ENCODE data around the gene ITGAE. TPM values are rescaled to one million over a fixed set of nuclear protein-coding genes. Genes with fewer than 3 reads are reported as not detected.

Gene ITGAE
- total and polyA plus RNA-seq, 2 donors from 2014 or later, result 16.5 to 46.3 TPM

DNA sequence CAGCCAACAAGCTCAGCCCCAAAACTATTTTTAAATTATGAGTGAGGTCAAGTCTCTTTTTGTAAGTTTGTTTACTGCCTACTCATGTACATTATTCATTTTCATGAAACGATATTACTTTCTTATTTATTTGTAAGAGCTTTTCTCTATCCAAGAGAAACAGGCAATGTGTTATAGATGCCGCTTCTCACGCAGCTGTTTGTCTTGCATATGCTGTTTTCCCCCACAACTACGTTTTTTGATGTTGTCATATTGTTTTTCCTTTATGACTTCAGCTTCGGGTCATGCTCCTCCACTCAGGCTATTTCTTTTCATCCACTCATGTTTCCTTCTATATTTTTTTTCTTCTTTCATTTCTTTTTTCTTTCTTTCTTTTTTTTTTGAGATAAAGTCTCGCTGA lies 20.0 kb downstream of the ITGAE start:
- no peak overlapping the region for H3K27ac ChIP-seq (ENCODE audit: low read depth in 2 of 2, low read length in 2 of 2)

DNA sequence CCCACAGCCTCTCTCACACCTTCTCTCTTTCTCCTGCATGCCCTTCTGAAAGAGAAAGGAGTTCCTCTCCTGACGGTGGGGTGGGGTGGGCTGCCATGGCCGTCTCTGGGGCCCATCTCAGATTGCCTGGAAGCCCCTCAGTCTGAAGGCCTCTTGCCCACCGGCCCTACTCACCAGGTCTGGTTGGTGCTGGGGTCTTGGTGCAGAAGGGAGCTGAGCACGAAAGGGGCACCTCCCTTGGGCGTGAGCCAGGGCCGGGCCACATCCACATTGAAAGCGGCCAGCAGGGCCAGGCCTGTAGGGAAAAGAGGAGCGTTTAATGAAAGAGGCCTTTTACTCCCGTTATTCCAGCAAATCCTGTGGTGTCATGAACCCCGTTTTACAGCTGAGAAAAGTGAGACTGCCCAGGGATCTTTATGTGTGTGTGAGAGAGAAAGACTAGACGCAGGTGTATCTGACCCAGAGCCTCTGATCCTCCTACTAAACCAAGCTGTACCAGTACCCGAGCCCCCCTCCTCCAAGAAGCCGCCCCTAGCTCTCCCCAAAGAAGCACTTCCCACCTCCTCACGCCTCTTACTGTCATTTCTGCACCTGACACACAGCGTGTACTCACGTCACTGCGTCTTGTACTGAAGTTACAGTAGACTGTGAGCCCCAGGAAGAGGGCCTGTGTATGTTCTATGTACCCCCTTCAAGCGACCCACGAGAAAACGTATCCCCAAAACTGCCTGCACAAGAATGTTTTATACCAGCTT lies 23.4 kb downstream of the ITGAE start:
- H3K27ac ChIP-seq (ENCODE audit: low read depth in 2 of 2, low read length in 2 of 2), result no peak overlapping the region
- H3K9me3 ChIP-seq (ENCODE audit: control insufficient read depth in 2 of 3, insufficient read depth in 1 of 3, low read length in 3 of 3), result no peaks in the 10 kb centered on the region
- no peak overlapping the region for H3K4me3 ChIP-seq (ENCODE audit: low read length in 3 of 3)
- H3K27me3 ChIP-seq (ENCODE audit: control insufficient read depth, insufficient read depth, low read length), result no peaks in the 10 kb centered on the region
- FAIRE-seq (no peak), DNase-seq (peak in 1 of 5 donors; percentile 29)
- no peak overlapping the region for H3K9ac ChIP-seq (ENCODE audit: low read length in 3 of 3)
- no peaks in the 10 kb centered on the region for H3K36me3 ChIP-seq (ENCODE audit: control insufficient read depth in 2 of 3, insufficient read depth in 3 of 3, low read length in 3 of 3)
- no peak for TF ChIP-seq CTCF (IDR thresholded peaks at IDR 0.05; ENCODE audit: borderline replicate concordance, extremely low read depth, insufficient read depth)
- no peaks in the 10 kb centered on the region for H3K4me1 ChIP-seq (ENCODE audit: control insufficient read depth in 2 of 3, insufficient read depth in 2 of 3, low read depth in 1 of 3, low read length in 3 of 3)
- intact Hi-C loops (cut with DNase I), result no loop called here

More for the DNA sequence above, 20.0 kb downstream of the ITGAE start:
- Histone ChIP-seq H3K36me3 (ENCODE audit: control insufficient read depth in 2 of 3, insufficient read depth in 3 of 3, low read length in 3 of 3) (no peaks in the 10 kb centered on the region), H3K4me1 (ENCODE audit: control insufficient read depth in 2 of 3, insufficient read depth in 2 of 3, low read depth in 1 of 3, low read length in 3 of 3) (no peaks in the 10 kb centered on the region), H3K4me3 (ENCODE audit: low read length in 3 of 3) (no peak overlapping the region), H3K9ac (ENCODE audit: low read length in 3 of 3) (no peak overlapping the region), H3K27me3 (ENCODE audit: control insufficient read depth, insufficient read depth, low read length) (no peaks in the 10 kb centered on the region), H3K9me3 (ENCODE audit: control insufficient read depth in 2 of 3, insufficient read depth in 1 of 3, low read length in 3 of 3) (no peaks in the 10 kb centered on the region)
- DNase-seq (no peak), FAIRE-seq (no peak)
- intact Hi-C loops (cut with DNase I), result no loop called here
- no peak for TF ChIP-seq CTCF (IDR thresholded peaks at IDR 0.05; ENCODE audit: borderline replicate concordance, extremely low read depth, insufficient read depth)

- no peak overlapping the region for H3K4me3 ChIP-seq (ENCODE audit: low read length in 3 of 3)
- H3K27me3 ChIP-seq (ENCODE audit: control insufficient read depth, insufficient read depth, low read length), result no peaks in the 10 kb centered on the region
- H3K9ac ChIP-seq (ENCODE audit: low read length in 3 of 3), result no peak overlapping the region
- H3K4me1 ChIP-seq (ENCODE audit: control insufficient read depth in 2 of 3, insufficient read depth in 2 of 3, low read depth in 1 of 3, low read length in 3 of 3), result no peaks in the 10 kb centered on the region
- H3K9me3 ChIP-seq (ENCODE audit: control insufficient read depth in 2 of 3, insufficient read depth in 1 of 3, low read length in 3 of 3), result no peaks in the 10 kb centered on the region
- H3K36me3 ChIP-seq (ENCODE audit: control insufficient read depth in 2 of 3, insufficient read depth in 3 of 3, low read length in 3 of 3), result no peaks in the 10 kb centered on the region
- FAIRE-seq (no peak), DNase-seq (peak in 1 of 5 donors; percentile 41)
- TF ChIP-seq CTCF (IDR thresholded peaks at IDR 0.05; ENCODE audit: borderline replicate concordance, extremely low read depth, insufficient read depth), result no peak
- H3K27ac ChIP-seq (ENCODE audit: low read depth in 2 of 2, low read length in 2 of 2), result no peak overlapping the region
- intact Hi-C loops (cut with DNase I), result no loop called here
Observed at GRCh38 chr17:3773966-3774365, 27.0 kb downstream of the ITGAE start.

Measured in kidney (tissue), 14 donors.